Stomach smooth muscle (tissue), 2 donors: ENCODE results near the gene FARSB.
"Not testable (repeated sequence)": the region's sequence is repeated elsewhere in the genome, so short reads cannot be mapped to it uniquely, and the experiment has no call there.

ENCODE experiments used
- H3K27ac ChIP-seq: one replicate; pipeline ENCODE4 v1.7.0; 2013; ENCODE audit warnings: mild to moderate bottlenecking, low read length, inconsistent platforms
- H3K27me3 ChIP-seq, 2 donors: one replicate each; pipeline ENCODE4 v1.7.0; 2013; ENCODE audit warnings: low read length in 2 of 2; ENCODE audit not compliant: insufficient read depth in 2 of 2, control insufficient read depth in 1 of 2
- H3K36me3 ChIP-seq, 2 donors: one replicate each; pipeline ENCODE4 v1.7.0; 2013; ENCODE audit warnings: low read length in 2 of 2; ENCODE audit not compliant: control insufficient read depth in 2 of 2, insufficient read depth in 2 of 2
- H3K4me1 ChIP-seq: one replicate; pipeline ENCODE4 v1.7.0; 2013; ENCODE audit warnings: low read length; ENCODE audit not compliant: control insufficient read depth, insufficient read depth
- H3K4me3 ChIP-seq, 2 donors: one replicate each; pipeline ENCODE4 v1.7.0; 2013; ENCODE audit warnings: low read length in 2 of 2
- H3K9ac ChIP-seq, 2 donors: one replicate each; pipeline ENCODE4 v1.7.0; 2013; ENCODE audit warnings: low read length in 2 of 2, mild to moderate bottlenecking in 1 of 2
- H3K9me3 ChIP-seq, 2 donors: one replicate each; pipeline ENCODE4 v1.7.0; 2013; ENCODE audit warnings: low read length in 2 of 2; ENCODE audit not compliant: control insufficient read depth in 2 of 2
- donor health status: healthy.
- donor health status: Pancreatic carcinoma.

FARSB gene

GRCh38 chr2:222606306-222606705 lies 49.6 kb downstream of the FARSB start:
- Histone ChIP-seq H3K4me1 (no peaks in the 10 kb centered on the region), H3K4me3 (no peak overlapping the region), H3K27ac (no peak overlapping the region), H3K9ac (no peak overlapping the region), H3K9me3 (no peaks in the 10 kb centered on the region), H3K27me3 (no peaks in the 10 kb centered on the region), H3K36me3 (peaks cover 0 to 5% of the 10 kb centered on the region in 2 donors)

GRCh38 chr2:222604749-222605515 lies 51.0 kb downstream of the FARSB start:
- H3K4me3 ChIP-seq = no peak overlapping the region
- no peaks in the 10 kb centered on the region for H3K27me3 ChIP-seq
- no peaks in the 10 kb centered on the region for H3K4me1 ChIP-seq
- no peaks in the 10 kb centered on the region for H3K9me3 ChIP-seq
- no peak overlapping the region for H3K9ac ChIP-seq
- peaks cover 0 to 6% of the 10 kb centered on the region in 2 donors for H3K36me3 ChIP-seq
- H3K27ac ChIP-seq = no peak overlapping the region

- Histone ChIP-seq H3K9me3 (no peaks in the 10 kb centered on the region), H3K9ac (no peak overlapping the region), H3K36me3 (peaks cover under 1 to 10% of the 10 kb centered on the region in 2 donors), H3K4me1 (no peaks in the 10 kb centered on the region), H3K4me3 (no peak overlapping the region), H3K27ac (no peak overlapping the region), H3K27me3 (no peaks in the 10 kb centered on the region)
Observed at GRCh38 chr2:222603501-222603900, 52.4 kb downstream of the FARSB start.

- no peaks in the 10 kb centered on the region for H3K9me3 ChIP-seq
- H3K27ac ChIP-seq = no peak overlapping the region
- no peak overlapping the region for H3K4me3 ChIP-seq
- no peak overlapping the region for H3K9ac ChIP-seq
- peaks cover 5 to 10% of the 10 kb centered on the region in 2 donors for H3K36me3 ChIP-seq
- H3K27me3 ChIP-seq = no peaks in the 10 kb centered on the region
- no peaks in the 10 kb centered on the region for H3K4me1 ChIP-seq
Observed at GRCh38 chr2:222598611-222599010, 57.3 kb downstream of the FARSB start.

GRCh38 chr2:222595581-222595980 lies 60.3 kb downstream of the FARSB start:
- H3K9me3 ChIP-seq = no peaks in the 10 kb centered on the region
- no peak overlapping the region for H3K27ac ChIP-seq
- no peak overlapping the region for H3K4me3 ChIP-seq
- H3K27me3 ChIP-seq = no peaks in the 10 kb centered on the region
- H3K9ac ChIP-seq = no peak overlapping the region
- H3K4me1 ChIP-seq = no peaks in the 10 kb centered on the region
- peaks cover 5 to 17% of the 10 kb centered on the region in 2 donors for H3K36me3 ChIP-seq

GRCh38 chr2:222594679-222595078 lies 61.2 kb downstream of the FARSB start:
- H3K4me1 ChIP-seq = no peaks in the 10 kb centered on the region
- H3K4me3 ChIP-seq = no peak overlapping the region
- H3K9me3 ChIP-seq = no peaks in the 10 kb centered on the region
- H3K27ac ChIP-seq = no peak overlapping the region
- no peak overlapping the region for H3K9ac ChIP-seq
- H3K36me3 ChIP-seq = peaks cover 5 to 14% of the 10 kb centered on the region in 2 donors
- no peaks in the 10 kb centered on the region for H3K27me3 ChIP-seq

- no peaks in the 10 kb centered on the region for H3K27me3 ChIP-seq
- no peak overlapping the region for H3K9ac ChIP-seq
- no peaks in the 10 kb centered on the region for H3K4me1 ChIP-seq
- H3K27ac ChIP-seq = no peak overlapping the region
- H3K36me3 ChIP-seq = peaks cover 3 to 7% of the 10 kb centered on the region in 2 donors
- H3K9me3 ChIP-seq = no peaks in the 10 kb centered on the region
- H3K4me3 ChIP-seq = no peak overlapping the region
Observed at GRCh38 chr2:222592176-222592575, 63.7 kb downstream of the FARSB start.

GRCh38 chr2:222591661-222592060 lies 64.2 kb downstream of the FARSB start:
- Histone ChIP-seq H3K9ac (no peak overlapping the region), H3K9me3 (no peaks in the 10 kb centered on the region), H3K27me3 (no peaks in the 10 kb centered on the region), H3K4me3 (no peak overlapping the region), H3K27ac (no peak overlapping the region), H3K4me1 (no peaks in the 10 kb centered on the region), H3K36me3 (peaks cover 3 to 7% of the 10 kb centered on the region in 2 donors)

GRCh38 chr2:222584589-222584988 lies 71.3 kb downstream of the FARSB start:
- not testable (repeated sequence) for H3K27ac ChIP-seq, H3K4me3 ChIP-seq, H3K9me3 ChIP-seq, H3K36me3 ChIP-seq, H3K9ac ChIP-seq, H3K4me1 ChIP-seq, H3K27me3 ChIP-seq

- Histone ChIP-seq H3K4me1 (no peaks in the 10 kb centered on the region), H3K9me3 (no peaks in the 10 kb centered on the region), H3K4me3 (no peak overlapping the region), H3K27ac (no peak overlapping the region), H3K36me3 (no peaks in the 10 kb centered on the region), H3K27me3 (no peaks in the 10 kb centered on the region), H3K9ac (no peak overlapping the region)
Observed at GRCh38 chr2:222582928-222583327, 73.0 kb downstream of the FARSB start.

GRCh38 chr2:222577341-222577740 lies 78.6 kb downstream of the FARSB start:
- Histone ChIP-seq H3K27me3 (no peaks in the 10 kb centered on the region), H3K4me3 (no peak overlapping the region), H3K4me1 (peaks cover 4% of the 10 kb centered on the region), H3K9ac (no peak overlapping the region), H3K27ac (no peak overlapping the region), H3K36me3 (no peaks in the 10 kb centered on the region), H3K9me3 (no peaks in the 10 kb centered on the region)
